ENCODE measurements around the gene LTBP4. TPM values are rescaled to one million over a fixed set of nuclear protein-coding genes. Genes with fewer than 3 reads are reported as not detected.
"Not testable (repeated sequence)": the region's sequence is repeated elsewhere in the genome, so short reads cannot be mapped to it uniquely, and the experiment has no call there.

Gene LTBP4
- total RNA-seq, 1 donor = 103 TPM

GRCh38 chr19:40624369-40625153 is 23.4 kb downstream of the LTBP4 start:
- not testable (repeated sequence) for DNase-seq (ENCODE audit: low read depth in 2 of 3, low spot score in 2 of 3)

DNA sequence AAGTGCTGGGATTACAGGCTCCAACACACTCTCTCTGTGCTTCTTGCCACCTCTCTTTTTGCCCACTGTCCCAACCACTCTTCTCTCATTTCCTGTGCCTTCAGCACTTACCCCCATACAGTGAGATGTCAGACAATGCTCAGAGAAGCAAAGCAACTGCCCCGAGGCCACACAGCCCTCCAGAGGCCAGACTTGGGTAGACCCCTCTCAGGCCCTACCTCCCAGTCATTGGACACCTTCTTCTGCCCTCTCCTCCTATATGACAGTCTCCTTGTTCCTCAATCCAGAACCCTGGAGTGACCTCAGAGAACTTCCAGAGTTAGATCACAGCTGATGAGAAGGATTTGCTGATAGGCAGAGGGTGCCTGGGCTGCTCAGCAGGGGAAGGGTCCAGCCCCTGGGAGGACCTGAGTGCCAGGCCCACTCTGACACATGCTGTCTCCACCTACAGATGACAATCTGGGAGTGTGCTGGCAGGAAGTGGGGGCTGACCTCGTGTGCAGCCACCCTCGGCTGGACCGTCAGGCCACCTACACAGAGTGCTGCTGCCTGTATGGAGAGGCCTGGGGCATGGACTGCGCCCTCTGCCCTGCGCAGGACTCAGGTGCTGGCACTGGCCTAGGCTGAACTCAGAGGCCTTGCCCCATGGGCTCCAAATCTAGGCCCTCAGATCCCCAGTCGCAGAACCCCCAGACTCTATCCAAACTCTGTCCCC is 24.4 kb downstream of the LTBP4 start:
- no peak for DNase-seq (ENCODE audit: low read depth in 2 of 3, low spot score in 2 of 3)

- no peak for DNase-seq (ENCODE audit: low read depth in 2 of 3, low spot score in 2 of 3)
Observed at GRCh38 chr19:40626918-40627317, 25.7 kb downstream of the LTBP4 start.

- DNase-seq (ENCODE audit: low read depth in 2 of 3, low spot score in 2 of 3) = no peak
Observed at GRCh38 chr19:40627486-40628279, 26.5 kb downstream of the LTBP4 start.

- DNase-seq (ENCODE audit: low read depth in 2 of 3, low spot score in 2 of 3) = no peak
Observed at GRCh38 chr19:40629346-40629745, 28.2 kb downstream of the LTBP4 start.

DNA sequence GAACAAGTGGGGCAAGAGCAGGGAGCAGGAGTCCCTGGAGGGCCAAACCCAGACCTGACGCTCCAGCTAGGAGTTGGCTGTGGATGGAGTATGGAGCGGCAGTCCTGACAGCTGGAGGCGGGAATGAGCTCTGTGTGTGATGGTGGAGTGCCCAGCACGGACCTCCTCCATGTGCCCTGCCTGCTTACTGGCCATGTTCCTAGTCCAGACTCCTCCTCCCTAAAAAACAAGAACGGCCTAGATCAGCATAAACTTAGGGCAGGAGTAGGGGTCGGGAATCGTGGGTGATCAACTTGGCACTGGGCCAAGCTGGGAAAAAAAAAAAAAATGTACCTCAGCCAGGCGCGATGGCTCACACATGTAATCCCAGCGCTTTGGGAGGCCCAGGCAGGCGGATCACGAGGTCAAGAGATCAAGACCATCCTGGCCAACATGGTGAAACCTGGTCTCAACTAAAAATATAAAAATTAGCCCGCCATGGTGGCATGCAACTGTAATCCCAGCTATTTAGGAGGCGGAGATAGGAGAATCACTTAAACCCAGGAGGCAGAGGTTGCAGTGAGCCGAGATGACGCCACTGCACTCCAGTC is 29.5 kb downstream of the LTBP4 start:
- DNase-seq (ENCODE audit: low read depth in 2 of 3, low spot score in 2 of 3) = no peak

DNA sequence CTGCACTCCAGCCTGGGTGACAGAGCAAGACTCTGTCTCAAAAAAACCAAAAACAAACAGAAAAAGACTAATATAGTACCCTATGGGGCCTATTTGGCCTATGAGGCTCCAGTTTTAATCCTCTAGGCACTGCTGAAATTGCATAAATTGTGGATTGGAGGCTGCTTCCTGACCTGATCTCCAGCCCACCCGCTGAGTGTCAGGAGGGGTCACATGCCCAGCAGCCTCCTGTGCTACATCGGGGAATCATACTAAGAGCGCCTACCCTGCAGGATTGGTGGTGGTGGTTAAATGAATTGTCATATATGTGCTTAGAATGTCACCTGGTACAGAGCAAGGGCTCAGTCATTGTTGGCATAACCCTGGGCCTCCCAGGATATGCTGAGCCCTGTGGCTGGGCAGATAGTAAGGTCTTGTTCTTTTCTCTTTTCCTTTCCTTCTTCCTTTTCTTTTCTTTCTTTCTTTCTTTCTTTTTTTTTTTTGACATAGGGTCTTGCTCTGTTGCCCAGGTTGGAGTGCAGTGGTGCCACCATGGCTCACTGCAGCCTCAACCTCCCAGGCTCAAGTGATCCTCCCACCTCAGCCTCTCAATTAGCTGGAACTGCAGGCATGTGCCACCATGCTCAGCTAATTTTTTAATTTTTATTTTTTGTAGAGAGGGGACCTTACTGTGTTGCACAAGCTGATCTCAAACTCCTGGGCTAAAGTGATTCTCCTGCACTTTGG is 31.3 kb downstream of the LTBP4 start:
- DNase-seq (ENCODE audit: low read depth in 2 of 3, low spot score in 2 of 3) = no peak

GRCh38 chr19:40633207-40633606 is 32.0 kb downstream of the LTBP4 start:
- DNase-seq (ENCODE audit: low read depth in 2 of 3, low spot score in 2 of 3) = no peak

GRCh38 chr19:40638327-40638726 is 37.2 kb downstream of the LTBP4 start:
- no peak for DNase-seq (ENCODE audit: low read depth in 2 of 3, low spot score in 2 of 3)

GRCh38 chr19:40639638-40639982 is 38.4 kb downstream of the LTBP4 start:
- DNase-seq (ENCODE audit: low read depth in 2 of 3, low spot score in 2 of 3) = no peak

DNA sequence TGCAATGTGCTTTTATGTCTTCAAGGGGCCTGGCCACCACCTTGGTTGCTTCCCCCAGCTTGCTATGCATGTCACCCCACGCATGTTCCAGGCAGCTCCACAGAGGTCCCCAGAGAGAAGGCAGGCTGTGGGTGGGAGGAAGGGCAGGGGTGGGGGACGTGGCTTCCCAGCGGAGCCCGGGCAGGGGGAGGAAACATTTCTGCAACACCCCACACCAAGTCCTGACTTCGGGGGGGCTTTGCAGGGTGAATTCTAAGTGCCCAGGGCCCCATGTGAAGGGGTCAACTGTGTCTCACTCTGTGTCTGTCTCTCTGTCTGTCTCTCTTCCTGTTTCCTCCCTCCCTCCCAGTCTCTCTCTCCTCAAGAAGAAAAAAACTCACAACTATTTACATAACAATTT is 39.6 kb downstream of the LTBP4 start:
- DNase-seq (ENCODE audit: low read depth in 2 of 3, low spot score in 2 of 3) = no peak

DNA sequence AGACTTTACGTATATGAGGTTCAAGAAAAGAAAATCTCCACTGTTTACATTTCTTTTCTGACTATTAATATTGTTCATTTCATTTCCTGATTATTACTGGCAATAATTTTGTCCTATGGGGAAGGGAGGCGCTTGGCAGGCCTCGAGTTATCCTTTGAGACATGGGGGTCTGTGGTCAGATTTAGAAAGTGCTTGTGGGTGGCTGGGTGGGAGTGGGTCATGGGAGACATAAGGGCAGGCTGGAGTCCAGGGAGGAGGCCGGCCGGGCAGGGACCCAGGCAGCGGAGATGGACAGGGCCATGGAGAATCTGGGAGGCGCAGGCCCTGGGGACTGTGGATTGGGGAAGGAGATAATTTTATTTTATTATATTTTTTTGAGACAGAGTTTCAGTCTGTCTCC is 40.1 kb downstream of the LTBP4 start:
- DNase-seq (ENCODE audit: low read depth in 2 of 3, low spot score in 2 of 3) = no peak

DNA sequence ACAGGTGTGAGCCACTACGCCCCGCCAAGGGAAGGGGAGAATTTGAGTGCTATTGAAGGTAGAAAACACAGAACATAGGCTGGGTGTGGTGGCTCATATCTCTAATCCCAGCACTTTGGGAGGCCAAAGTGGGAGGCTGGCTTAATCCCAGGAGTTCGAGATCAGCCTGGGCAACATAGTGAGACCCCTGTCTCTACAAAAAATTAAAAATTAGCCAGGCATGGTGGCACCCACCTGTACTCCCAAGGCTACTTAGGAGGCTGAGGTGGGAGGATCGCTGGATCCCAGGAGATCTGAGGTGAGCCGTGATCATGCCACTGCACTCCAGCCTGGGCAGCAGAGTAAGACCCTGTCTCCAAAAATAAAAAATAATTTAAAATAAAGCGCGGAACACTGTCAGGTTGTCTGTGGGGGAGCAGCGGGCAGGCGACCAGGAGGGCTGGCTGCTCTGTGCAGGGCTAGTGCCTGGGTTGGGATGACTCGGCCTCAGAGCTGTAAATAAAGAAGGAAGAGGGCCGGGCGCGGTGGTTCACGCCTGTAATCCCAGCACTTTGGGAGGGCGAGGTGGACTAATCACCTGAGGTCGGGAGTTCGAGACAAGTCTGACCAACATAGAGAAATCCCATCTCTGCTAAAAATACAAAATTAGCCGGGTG is 41.0 kb downstream of the LTBP4 start:
- DNase-seq (ENCODE audit: low read depth in 2 of 3, low spot score in 2 of 3) = no peak

GRCh38 chr19:40642757-40643305 is 41.7 kb downstream of the LTBP4 start:
- no peak for DNase-seq (ENCODE audit: low read depth in 2 of 3, low spot score in 2 of 3)

GRCh38 chr19:40646743-40647254 is 45.6 kb downstream of the LTBP4 start:
- no peak for DNase-seq (ENCODE audit: low read depth in 2 of 3, low spot score in 2 of 3)

DNA sequence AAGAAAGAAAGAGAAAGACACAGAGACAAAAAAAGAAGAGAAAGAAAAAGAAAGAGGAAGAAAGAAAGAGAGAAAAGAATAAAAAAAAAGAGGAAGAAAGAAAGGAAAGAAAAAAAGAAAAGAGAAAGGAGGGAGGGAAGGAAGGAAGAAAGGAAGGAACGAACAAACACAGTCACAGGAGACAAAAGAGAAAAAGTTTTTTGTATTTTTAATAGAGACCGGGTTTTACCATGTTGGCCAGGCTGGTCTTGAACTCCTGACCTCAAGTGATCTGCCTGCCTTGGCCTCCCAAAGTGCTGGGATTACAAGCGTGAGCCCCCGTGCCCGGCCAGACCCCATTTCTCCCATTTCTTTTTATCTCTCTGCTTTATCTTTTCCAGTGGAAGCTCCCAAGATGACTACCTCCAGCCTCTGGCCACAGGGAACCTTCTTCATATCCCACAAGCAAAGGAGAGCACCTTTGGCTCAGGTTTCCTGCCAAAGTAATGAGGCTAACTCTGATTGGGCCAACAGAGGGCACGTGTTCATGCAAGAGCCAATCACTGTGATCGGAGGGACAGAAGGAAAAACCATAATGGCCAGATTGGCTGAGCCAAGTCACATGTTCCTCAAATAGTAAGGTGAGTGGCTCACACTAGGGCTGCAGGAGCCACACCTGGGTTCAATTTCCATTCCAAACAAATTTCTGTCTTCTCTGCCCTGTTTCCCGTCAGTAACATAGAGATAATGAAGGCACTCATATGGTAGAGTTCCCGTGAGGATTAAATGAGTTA is 48.9 kb downstream of the LTBP4 start:
- DNase-seq (ENCODE audit: low read depth in 2 of 3, low spot score in 2 of 3) = not testable (repeated sequence)

GRCh38 chr19:40650749-40651305 is 49.7 kb downstream of the LTBP4 start:
- DNase-seq (ENCODE audit: low read depth in 2 of 3, low spot score in 2 of 3) = no peak

GRCh38 chr19:40652303-40652702 is 51.1 kb downstream of the LTBP4 start:
- not testable (repeated sequence) for DNase-seq (ENCODE audit: low read depth in 2 of 3, low spot score in 2 of 3)
